ENCODE results near the gene ISY1.
A peak's percentile ranks its signal among the peaks of the same experiment; 100 is the strongest.
"Not testable (repeated sequence)": the region's sequence is repeated elsewhere in the genome, so short reads cannot be mapped to it uniquely, and the experiment has no call there.

The ISY1 gene

GRCh38 chr3:129160891-129161859, at the start of gene ISY1:
ISY1 (minus strand) TSS chr3:129161063; CDS start chr3:129160975, 88 bp downstream.
- DNase-seq: peak; percentile 91 to 96

- no peak for DNase-seq
These were observed 46.6 kb upstream of the ISY1 start for GRCh38 chr3:129207479-129207878.

GRCh38 chr3:129205109-129205832, 44.4 kb upstream of the ISY1 start:
- DNase-seq: no peak

GRCh38 chr3:129204473-129204872, 43.6 kb upstream of the ISY1 start:
- DNase-seq: no peak

DNA sequence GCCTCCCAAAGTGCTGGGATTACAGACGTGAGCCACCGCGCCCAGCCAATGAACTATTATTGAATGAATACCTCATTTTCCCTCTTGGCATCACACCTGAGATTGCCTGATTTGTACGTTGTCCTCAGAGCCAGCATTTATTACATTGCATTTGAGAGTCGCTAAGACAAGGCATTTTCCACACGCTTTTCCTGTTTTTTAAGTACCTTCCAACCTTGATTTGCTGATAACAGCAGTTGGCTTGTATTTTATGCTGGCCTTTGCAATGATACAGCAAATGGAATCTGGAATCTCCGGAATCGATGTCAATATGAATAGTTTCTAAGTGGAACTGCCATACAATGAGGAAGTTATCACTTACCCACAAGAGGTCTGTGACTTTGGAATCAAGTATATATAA, 38.5 kb upstream of the ISY1 start:
- DNase-seq: no peak

DNA sequence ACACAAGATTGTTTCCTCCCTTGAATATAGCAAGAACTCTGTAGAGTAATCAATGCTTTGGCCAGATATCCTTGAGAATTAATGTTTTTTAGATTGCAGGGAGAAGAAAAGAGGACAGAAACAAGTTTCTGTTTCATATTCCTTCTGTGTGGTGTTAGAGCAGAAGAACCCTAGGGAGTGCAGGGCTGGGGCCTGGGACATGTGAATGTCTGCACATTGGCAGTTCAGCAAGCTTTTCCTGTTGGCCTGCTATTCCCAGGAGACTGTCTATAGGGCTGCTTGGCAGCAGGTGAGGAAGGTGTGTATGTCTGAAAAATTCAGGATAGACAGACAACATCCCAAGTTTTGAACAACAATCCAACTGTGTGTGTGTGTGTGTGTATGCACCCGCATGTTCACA, 36.5 kb upstream of the ISY1 start:
- no peak for DNase-seq

DNA sequence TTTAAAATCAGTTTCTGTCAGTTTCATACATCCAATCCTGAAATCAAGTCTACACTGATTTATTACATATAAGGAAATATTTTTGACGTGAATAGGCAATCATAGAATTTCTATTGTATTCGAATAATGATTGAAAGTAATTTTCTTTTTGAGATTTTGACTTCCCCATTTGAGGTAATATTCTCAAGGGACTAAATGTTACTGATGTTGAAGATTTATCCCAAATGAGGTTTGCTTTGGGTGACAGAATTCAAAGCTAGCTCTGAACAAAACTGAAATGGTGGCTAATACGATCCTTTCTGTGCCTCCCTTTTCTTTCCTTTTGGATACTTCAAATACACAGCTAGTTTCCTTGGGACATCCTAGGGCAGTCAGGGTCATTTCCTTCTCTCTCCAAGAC, 35.7 kb upstream of the ISY1 start:
- DNase-seq: no peak

GRCh38 chr3:129195731-129196256, 34.9 kb upstream of the ISY1 start:
- DNase-seq: peak; percentile 72 to 77

DNA sequence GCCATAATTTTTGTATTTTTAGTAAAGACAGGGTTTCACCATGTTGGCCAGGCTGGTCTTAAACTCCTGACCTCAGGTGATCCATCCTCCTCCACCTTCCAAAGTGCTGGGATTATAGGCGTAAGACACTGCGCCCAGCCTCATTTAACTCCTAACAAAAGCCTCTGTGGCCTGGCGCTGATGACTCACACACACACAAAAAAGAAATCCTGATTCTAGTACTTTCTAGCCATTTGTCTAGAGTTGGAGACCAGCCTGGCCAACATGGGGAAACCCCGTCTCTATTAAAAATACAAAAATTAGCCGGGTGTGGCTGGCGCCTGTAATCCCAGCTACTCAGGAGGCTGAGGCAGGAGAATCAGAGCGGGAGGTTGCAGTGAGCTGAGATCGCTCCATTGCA, 28.9 kb upstream of the ISY1 start:
- not testable (repeated sequence) for DNase-seq

DNA sequence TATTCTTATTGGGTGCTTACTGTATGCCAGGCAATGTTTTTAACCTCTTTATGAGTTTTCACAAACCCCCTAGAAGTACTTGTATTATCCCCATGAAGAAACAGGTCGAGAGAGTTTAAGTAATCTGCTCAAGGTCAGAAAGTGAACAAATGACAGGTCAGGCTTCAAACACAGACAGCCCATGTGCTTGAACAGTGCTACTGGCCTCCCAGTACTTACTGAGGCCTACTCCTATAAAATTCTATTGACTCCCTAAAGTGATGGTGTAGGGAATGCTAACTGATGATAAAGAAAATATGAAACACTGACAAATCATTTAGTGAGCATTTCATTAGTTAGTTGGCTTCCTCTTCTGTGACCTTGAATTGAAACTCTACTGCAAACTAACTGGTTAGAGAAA, 27.0 kb upstream of the ISY1 start:
- no peak for DNase-seq

DNA sequence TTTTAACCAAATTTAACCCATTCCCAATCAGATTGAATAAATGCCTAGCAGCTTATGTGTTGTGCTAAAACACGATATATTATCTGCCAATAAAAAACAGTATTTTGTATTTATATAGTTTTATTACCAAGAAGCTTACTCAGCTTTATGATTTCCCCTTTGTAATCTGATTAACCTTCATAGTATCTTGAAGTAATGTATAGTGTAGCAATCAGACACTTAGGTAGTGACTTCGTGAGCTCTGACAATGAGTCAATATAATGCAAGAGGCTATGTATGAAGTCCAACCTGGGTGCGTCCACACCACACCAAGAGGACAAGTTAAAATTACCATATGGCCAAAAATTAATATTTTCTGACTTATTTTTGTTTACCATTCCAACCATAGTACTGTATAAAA, 24.9 kb upstream of the ISY1 start:
- peak in 1 of 2 donors; percentile 32 for DNase-seq

- DNase-seq: not testable (repeated sequence)
These were observed 24.1 kb upstream of the ISY1 start for GRCh38 chr3:129184784-129185542.

DNA sequence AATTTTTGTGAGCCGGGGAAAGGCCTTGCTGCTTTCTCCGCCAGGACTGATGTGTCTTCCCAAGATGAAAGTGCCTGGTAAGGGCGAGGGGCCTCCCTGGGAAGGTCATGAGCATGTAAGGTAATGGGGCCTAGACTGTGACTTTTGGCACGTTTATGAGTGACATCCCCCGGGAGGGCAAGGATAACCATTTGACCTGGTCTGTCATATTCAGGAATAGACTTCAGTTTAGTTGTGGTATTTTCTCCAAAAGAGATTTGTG, 23.5 kb upstream of the ISY1 start:
- DNase-seq: no peak

GRCh38 chr3:129183569-129184395, 22.9 kb upstream of the ISY1 start, which contains the start of gene CNBP:
CNBP (minus strand) TSS chr3:129183896; CDS start chr3:129171757, 12,139 bp downstream.
- DNase-seq: peak; percentile 96 to 97

GRCh38 chr3:129182390-129183185, 21.7 kb upstream of the ISY1 start:
- DNase-seq: no peak

- no peak for DNase-seq
These were observed 21.0 kb upstream of the ISY1 start for GRCh38 chr3:129181819-129182218.

GRCh38 chr3:129180461-129180860, 19.6 kb upstream of the ISY1 start:
- DNase-seq: no peak

DNA sequence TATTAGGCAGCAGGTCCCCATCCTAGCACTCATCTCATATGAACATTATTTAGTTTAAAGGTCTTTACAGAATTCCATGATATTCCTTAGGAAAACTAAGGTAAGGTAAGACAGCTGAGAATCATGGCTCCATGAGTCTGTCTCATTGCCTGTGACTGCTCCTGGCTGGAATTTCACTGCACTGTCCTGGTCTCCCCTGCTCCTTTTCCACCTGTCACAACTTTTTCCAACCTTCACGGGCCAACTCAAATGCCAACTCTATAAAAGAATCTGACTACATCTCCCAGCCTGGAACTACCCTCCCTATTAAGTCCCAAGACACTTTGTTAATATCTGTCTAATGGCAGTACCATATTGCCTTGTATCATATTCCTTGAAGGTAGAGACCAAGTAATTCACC, 15.2 kb upstream of the ISY1 start:
- no peak for DNase-seq

DNA sequence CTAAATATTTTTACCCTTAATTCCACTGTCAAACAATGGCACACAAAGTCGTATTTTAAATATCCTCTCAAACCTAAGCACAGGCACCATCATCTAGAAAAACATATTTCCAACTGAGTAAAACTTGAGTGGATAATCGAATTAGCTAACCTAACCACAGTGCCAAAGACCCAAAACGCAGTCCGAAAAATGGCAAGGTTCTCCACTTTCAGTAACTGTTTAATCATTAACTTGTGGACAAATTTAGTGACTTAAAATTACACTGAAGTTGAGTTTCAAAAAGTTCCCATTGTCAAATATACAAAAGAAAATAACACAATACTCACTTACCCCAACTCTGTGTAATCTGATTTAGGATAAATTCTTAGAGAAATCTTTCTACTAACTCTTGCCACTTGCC, 12.9 kb upstream of the ISY1 start:
- DNase-seq: no peak

- no peak for DNase-seq
These were observed 12.3 kb upstream of the ISY1 start for GRCh38 chr3:129173206-129173605.
